ENCODE data around the gene USP32. TPM values are rescaled to one million over a fixed set of nuclear protein-coding genes. Genes with fewer than 3 reads are reported as not detected.
"Not testable (repeated sequence)": the region's sequence is repeated elsewhere in the genome, so short reads cannot be mapped to it uniquely, and the experiment has no call there.

Gene USP32
- total RNA-seq, 4 donors from 2014 or later, result 56.3 to 72.0 (median 60.9) TPM

GRCh38 chr17:60388742-60389141 lies 3.2 kb downstream of the USP32 start:
- 61 to 69% methylated on average over 3 of the region's 3 CpGs for WGBS, 2 donors
- intact Hi-C loops (cut with DNase I; ENCODE audit: low total_unique reads), result no loop called here
- H3K4me3 ChIP-seq (ENCODE audit: low read depth, poor library complexity, severe bottlenecking), result no peak overlapping the region
- TF ChIP-seq, protein P1, sequence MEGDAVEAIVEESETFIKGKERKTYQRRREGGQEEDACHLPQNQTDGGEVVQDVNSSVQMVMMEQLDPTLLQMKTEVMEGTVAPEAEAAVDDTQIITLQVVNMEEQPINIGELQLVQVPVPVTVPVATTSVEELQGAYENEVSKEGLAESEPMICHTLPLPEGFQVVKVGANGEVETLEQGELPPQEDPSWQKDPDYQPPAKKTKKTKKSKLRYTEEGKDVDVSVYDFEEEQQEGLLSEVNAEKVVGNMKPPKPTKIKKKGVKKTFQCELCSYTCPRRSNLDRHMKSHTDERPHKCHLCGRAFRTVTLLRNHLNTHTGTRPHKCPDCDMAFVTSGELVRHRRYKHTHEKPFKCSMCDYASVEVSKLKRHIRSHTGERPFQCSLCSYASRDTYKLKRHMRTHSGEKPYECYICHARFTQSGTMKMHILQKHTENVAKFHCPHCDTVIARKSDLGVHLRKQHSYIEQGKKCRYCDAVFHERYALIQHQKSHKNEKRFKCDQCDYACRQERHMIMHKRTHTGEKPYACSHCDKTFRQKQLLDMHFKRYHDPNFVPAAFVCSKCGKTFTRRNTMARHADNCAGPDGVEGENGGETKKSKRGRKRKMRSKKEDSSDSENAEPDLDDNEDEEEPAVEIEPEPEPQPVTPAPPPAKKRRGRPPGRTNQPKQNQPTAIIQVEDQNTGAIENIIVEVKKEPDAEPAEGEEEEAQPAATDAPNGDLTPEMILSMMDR (IDR thresholded peaks at IDR 0.05), result no peak
- DNase-seq (ENCODE audit: low spot score in 2 of 2), result no peak

- no peak overlapping the region for H3K4me3 ChIP-seq (ENCODE audit: low read depth, poor library complexity, severe bottlenecking)
- intact Hi-C loops (cut with DNase I; ENCODE audit: low total_unique reads), result no loop called here
- no peak for DNase-seq (ENCODE audit: low spot score in 2 of 2)
- TF ChIP-seq, protein P1 (IDR thresholded peaks at IDR 0.05), result no peak
- TF ChIP-seq POLR2A (IDR thresholded peaks at IDR 0.05), result no peak
- whole genome bisulfite sequencing, 2 donors, result 89 to 93% methylated on average over 3 of the region's 3 CpGs
Observed at GRCh38 chr17:60387666-60388065, 4.3 kb downstream of the USP32 start.

- no peak for DNase-seq (ENCODE audit: low spot score in 2 of 2)
- TF ChIP-seq, protein P1 (IDR thresholded peaks at IDR 0.05), result no peak
- no peak for TF ChIP-seq POLR2A (IDR thresholded peaks at IDR 0.05)
- H3K4me3 ChIP-seq (ENCODE audit: low read depth, poor library complexity, severe bottlenecking), result no peak overlapping the region
- intact Hi-C loops (cut with DNase I; ENCODE audit: low total_unique reads), result no loop called here
- WGBS, 2 donors, result 49 to 56% methylated on average over 4 of the region's 4 CpGs
Observed at GRCh38 chr17:60386147-60387058, 5.5 kb downstream of the USP32 start.

DNA sequence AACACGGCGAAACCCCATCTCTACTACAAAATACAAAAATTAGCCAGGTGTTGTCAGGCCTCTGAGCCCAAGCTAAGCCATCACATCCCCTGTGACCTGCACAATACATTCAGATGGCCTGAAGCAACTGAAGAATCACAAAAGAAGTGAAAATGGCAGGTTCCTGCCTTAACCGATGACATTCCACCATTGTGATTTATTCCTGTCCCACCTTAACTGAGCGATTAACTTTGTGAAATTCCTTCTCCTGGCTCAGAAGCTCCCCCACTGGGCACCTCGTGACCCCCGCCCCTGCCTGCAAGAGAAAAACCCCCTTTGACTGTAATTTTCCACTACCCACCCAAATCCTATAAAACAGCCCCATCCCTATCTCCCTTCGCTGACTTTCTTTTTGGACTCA lies 7.0 kb downstream of the USP32 start:
- DNase-seq (ENCODE audit: low spot score in 2 of 2); intact Hi-C loops (cut with DNase I; ENCODE audit: low total_unique reads); H3K4me3 ChIP-seq (ENCODE audit: low read depth, poor library complexity, severe bottlenecking): not testable (repeated sequence)
- whole genome bisulfite sequencing, 2 donors, result 95 to 96% methylated on average over 7 of the region's 7 CpGs

- no peak for DNase-seq (ENCODE audit: low spot score in 2 of 2)
- WGBS, 2 donors, result 76 to 80% methylated on average over 3 of the region's 3 CpGs
- no peak overlapping the region for H3K4me3 ChIP-seq (ENCODE audit: low read depth, poor library complexity, severe bottlenecking)
- intact Hi-C loops (cut with DNase I; ENCODE audit: low total_unique reads), result no loop called here
- TF ChIP-seq, protein P1 (IDR thresholded peaks at IDR 0.05), result no peak
- TF ChIP-seq POLR2A (IDR thresholded peaks at IDR 0.05), result no peak
Observed at GRCh38 chr17:60383379-60383778, 8.6 kb downstream of the USP32 start.

DNA sequence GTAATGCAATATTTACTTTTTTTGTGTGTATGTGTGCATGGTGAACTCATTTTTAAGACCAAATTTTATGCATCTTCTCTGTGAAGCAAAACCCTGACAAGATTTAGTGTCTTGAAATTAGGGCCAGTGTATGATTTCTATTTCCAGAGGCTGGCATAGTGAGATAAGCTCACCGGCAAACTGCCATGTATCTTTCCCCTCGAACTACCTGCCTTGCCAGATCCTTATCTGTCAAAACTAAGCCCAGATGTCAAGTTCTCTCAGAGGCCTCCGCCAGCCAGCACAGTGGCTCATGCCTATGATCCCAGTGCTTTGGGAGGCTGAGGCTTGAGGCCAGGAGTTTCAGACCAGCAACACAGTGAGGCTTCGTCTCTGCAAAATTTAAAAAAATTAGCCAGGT lies 10.0 kb downstream of the USP32 start:
- intact Hi-C loops (cut with DNase I; ENCODE audit: low total_unique reads), result no loop called here
- WGBS, 2 donors, result 52 to 63% methylated on average over 4 of the region's 4 CpGs
- DNase-seq (ENCODE audit: low spot score in 2 of 2), result no peak
- H3K4me3 ChIP-seq (ENCODE audit: low read depth, poor library complexity, severe bottlenecking), result no peak overlapping the region
- no peak for TF ChIP-seq POLR2A (IDR thresholded peaks at IDR 0.05)
- TF ChIP-seq, protein P1 (IDR thresholded peaks at IDR 0.05), result no peak

DNA sequence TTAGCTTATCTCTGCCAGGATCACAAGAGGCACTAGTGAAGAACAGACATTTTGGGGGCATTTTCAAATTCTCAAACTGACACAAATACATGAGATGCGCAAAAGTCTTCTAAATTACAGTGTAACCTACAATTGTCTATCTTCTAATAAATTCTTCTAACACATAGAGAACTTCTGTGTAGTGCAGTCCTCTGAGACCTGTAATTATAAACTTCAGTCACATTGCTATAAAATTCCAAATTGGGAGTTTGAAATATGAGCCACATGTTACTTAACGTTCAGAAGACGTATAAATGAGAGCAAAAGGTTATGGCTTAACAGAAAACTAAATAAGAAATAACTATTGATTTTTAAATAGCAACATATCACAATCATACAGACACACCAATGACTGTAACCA lies 12.5 kb downstream of the USP32 start:
- intact Hi-C loops (cut with DNase I; ENCODE audit: low total_unique reads); DNase-seq (ENCODE audit: low spot score in 2 of 2); H3K4me3 ChIP-seq (ENCODE audit: low read depth, poor library complexity, severe bottlenecking): not testable (repeated sequence)
- WGBS, 2 donors, result 44 to 65% methylated on average over 2 to 3 of the region's 3 CpGs

GRCh38 chr17:60378187-60378586 lies 13.7 kb downstream of the USP32 start:
- WGBS, 2 donors, result 94 to 97% methylated on average over 1 of the region's 1 CpG
- DNase-seq (ENCODE audit: low spot score in 2 of 2); intact Hi-C loops (cut with DNase I; ENCODE audit: low total_unique reads); H3K4me3 ChIP-seq (ENCODE audit: low read depth, poor library complexity, severe bottlenecking): not testable (repeated sequence)
